K562 (cell line): ENCODE results near the gene ADIPOR2. TPM values are rescaled to one million over a fixed set of nuclear protein-coding genes. Genes with fewer than 3 reads are reported as not detected.
A peak's percentile ranks its signal among the peaks of the same experiment; 100 is the strongest.

ENCODE experiments used
- CREB1 ChIP-seq, 2 experiments: sonication (generic) in 1 of 2; formaldehyde crosslinking in 1 of 2; IDR thresholded peaks; 2 replicates each; pipeline versions ENCODE4 v1.6.1 to v1.8.0; 2012 to 2022; ENCODE audit warnings: inconsistent platforms in 1 of 2, mild to moderate bottlenecking in 1 of 2, missing genetic modification reagents in 1 of 2, moderate library complexity in 1 of 2
- EHMT2 ChIP-seq: fragments of 450-650 bp; IDR thresholded peaks from 2 replicates; pipeline ENCODE4 v1.6.1; 2018; ENCODE audit warnings: antibody characterized with exemption
- MIER1 ChIP-seq: fragments of 450-650 bp; IDR thresholded peaks from 2 replicates; pipeline ENCODE4 v1.6.1; 2016; ENCODE audit warnings: antibody characterized with exemption, mild to moderate bottlenecking, low read depth
- RBM34 ChIP-seq: fragments of 200-400 bp; formaldehyde crosslinking; IDR thresholded peaks from 2 replicates; pipeline ENCODE4 v1.6.1; 2018; ENCODE audit warnings: low read length, borderline replicate concordance; ENCODE audit not compliant: insufficient read depth
- REST ChIP-seq, 2 experiments: fragments of 450-650 bp; formaldehyde crosslinking in 1 of 2; IDR thresholded peaks; 2 replicates each; pipeline versions ENCODE4 v1.4.0 to v1.6.1; 2014 to 2020; ENCODE audit warnings: mild to moderate bottlenecking in 2 of 2, borderline replicate concordance in 1 of 2, low read depth in 1 of 2
- ZNF511 ChIP-seq: sonication (generic); formaldehyde crosslinking; IDR thresholded peaks from 2 replicates; pipeline ENCODE4 v1.8.0; 2022; ENCODE audit warnings: mild to moderate bottlenecking, missing genetic modification reagents
- ZNF740 ChIP-seq, 3 experiments: fragments of 200-800 bp in 1 of 3; sonication (Bioruptor generic) in 1 of 3; sonication (generic) in 1 of 3; formaldehyde crosslinking in 1 of 3; IDR thresholded peaks; 2 replicates each; pipeline versions ENCODE4 v1.6.1 to v1.8.0; 2016 to 2022; ENCODE audit warnings: mild to moderate bottlenecking in 2 of 3, missing compliant biosample characterization in 2 of 3, missing genetic modification characterization in 2 of 3, missing genetic modification reagents in 1 of 3
- polyA plus RNA-seq, 8 experiments: library from polyadenylated mRNA; depleted of rRNA in 4 of 8; stranded (reverse) in 5 of 8; unstranded in 3 of 8; fragments of >200 nt; fragmentation: Nextera tagmentation in 2 of 8; fragmentation: Illumina TruSeq in 1 of 8; extraction: Ambion mirVana in 2 of 8; extraction: Trizol in 1 of 8; gene quantifications; 2 replicates each; pipeline versions ENCODE4 v1.2.1 to v1.2.3, GENCODE V29; 2011 to 2014; ENCODE audit warnings: inconsistent platforms in 1 of 8, missing spikeins in 1 of 8
- total RNA-seq, 7 experiments: library from RNA; depleted of rRNA in 6 of 7; stranded (reverse); fragments of >200 nt in 6 of 7; fragmentation: Illumina TruSeq in 2 of 7; extraction: Trizol in 2 of 7; gene quantifications; 2 replicates each; pipeline versions ENCODE4 v1.2.1 to v1.2.3, GENCODE V29; 2011 to 2021; ENCODE audit warnings: low replicate concordance in 1 of 7

Gene ADIPOR2
- total and polyA plus RNA-seq, 9 of the 15 experiments (the other 6 are each of a cell fraction or from before 2014, with no cell fraction given): 10.9 to 63.5 (median 46.0) TPM

GRCh38 chr12:1830981-1831963, 140.4 kb downstream of the ADIPOR2 start (continued):
- TF ChIP-seq REST (IDR thresholded peaks at IDR 0.05; ENCODE audit: borderline replicate concordance): peak; percentile 98
- peak; percentile 96 for TF ChIP-seq REST (CRISPR knock-in tag; IDR thresholded peaks at IDR 0.05; ENCODE audit: low read depth)
- TF ChIP-seq MIER1: peak; percentile 87
- peak; percentile 70; the same call in 1 of the 2 replicates for TF ChIP-seq ZNF511
- TF ChIP-seq EHMT2: peak; percentile 90
- no peak for TF ChIP-seq ZNF740 (CRISPR knock-in tag; IDR thresholded peaks at IDR 0.05)
- TF ChIP-seq ZNF740 (tag; IDR thresholded peaks at IDR 0.05): no peak
- TF ChIP-seq CREB1 (IDR thresholded peaks at IDR 0.05): no peak
- TF ChIP-seq CREB1 (CRISPR knock-in tag; IDR thresholded peaks at IDR 0.05): 0 out of 2 replicates have a peak, but pooled peaks have one; percentile 37
- TF ChIP-seq RBM34: no peak
